ENCODE measurements around the gene CCDC18.

DNA sequence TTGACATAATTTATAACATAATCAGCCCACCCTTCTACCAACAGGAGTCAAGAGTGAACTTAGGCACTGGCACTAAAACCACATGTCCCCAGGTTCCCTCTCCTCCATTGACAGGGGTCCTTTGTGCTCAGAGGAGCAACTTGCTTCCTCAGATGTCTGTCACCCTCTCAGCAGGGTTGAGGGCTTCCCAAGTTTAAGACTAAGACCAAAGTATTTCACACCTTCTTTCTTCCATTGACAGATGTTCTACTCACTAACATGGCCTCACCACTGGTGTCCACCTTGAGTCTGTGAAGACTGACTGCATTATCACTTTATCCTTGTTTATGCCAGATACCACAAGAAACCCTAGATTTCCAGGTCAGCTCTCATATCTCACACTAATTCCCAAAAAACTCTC, 56.5 kb downstream of the CCDC18 start:
- TF ChIP-seq, protein P1, sequence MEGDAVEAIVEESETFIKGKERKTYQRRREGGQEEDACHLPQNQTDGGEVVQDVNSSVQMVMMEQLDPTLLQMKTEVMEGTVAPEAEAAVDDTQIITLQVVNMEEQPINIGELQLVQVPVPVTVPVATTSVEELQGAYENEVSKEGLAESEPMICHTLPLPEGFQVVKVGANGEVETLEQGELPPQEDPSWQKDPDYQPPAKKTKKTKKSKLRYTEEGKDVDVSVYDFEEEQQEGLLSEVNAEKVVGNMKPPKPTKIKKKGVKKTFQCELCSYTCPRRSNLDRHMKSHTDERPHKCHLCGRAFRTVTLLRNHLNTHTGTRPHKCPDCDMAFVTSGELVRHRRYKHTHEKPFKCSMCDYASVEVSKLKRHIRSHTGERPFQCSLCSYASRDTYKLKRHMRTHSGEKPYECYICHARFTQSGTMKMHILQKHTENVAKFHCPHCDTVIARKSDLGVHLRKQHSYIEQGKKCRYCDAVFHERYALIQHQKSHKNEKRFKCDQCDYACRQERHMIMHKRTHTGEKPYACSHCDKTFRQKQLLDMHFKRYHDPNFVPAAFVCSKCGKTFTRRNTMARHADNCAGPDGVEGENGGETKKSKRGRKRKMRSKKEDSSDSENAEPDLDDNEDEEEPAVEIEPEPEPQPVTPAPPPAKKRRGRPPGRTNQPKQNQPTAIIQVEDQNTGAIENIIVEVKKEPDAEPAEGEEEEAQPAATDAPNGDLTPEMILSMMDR (conservative IDR thresholded peaks at IDR 0.05; ENCODE audit: low read length) = no peak
- TF ChIP-seq EZH2phosphoT487 (IDR thresholded peaks at IDR 0.05; ENCODE audit: borderline replicate concordance, low read depth, low read length) = no peak

All from OCI-LY7 (cell line).